ENCODE measurements around the gene MSANTD1.

Gene MSANTD1

GRCh38 chr4:3232871-3233271, 16.1 kb upstream of the MSANTD1 start:
- DNase-seq (ENCODE audit: low read depth in 2 of 3, low spot score in 2 of 3): no peak

- DNase-seq (ENCODE audit: low read depth in 2 of 3, low spot score in 2 of 3): no peak
Observed at GRCh38 chr4:3233391-3234071, 15.4 kb upstream of the MSANTD1 start.

- DNase-seq (ENCODE audit: low read depth in 2 of 3, low spot score in 2 of 3): no peak
Observed at GRCh38 chr4:3234171-3235029, 14.6 kb upstream of the MSANTD1 start.

- DNase-seq (ENCODE audit: low read depth in 2 of 3, low spot score in 2 of 3): no peak
Observed at GRCh38 chr4:3235030-3235345, 14.0 kb upstream of the MSANTD1 start.

GRCh38 chr4:3235581-3235980, 13.4 kb upstream of the MSANTD1 start:
- DNase-seq (ENCODE audit: low read depth in 2 of 3, low spot score in 2 of 3): no peak

- no peak for DNase-seq (ENCODE audit: low read depth in 2 of 3, low spot score in 2 of 3)
Observed at GRCh38 chr4:3236326-3236878, 12.6 kb upstream of the MSANTD1 start.

- no peak for DNase-seq (ENCODE audit: low read depth in 2 of 3, low spot score in 2 of 3)
Observed at GRCh38 chr4:3237266-3237665, 11.7 kb upstream of the MSANTD1 start.

- no peak for DNase-seq (ENCODE audit: low read depth in 2 of 3, low spot score in 2 of 3)
Observed at GRCh38 chr4:3237712-3238560, 11.0 kb upstream of the MSANTD1 start.

- no peak for DNase-seq (ENCODE audit: low read depth in 2 of 3, low spot score in 2 of 3)
Observed at GRCh38 chr4:3238721-3239120, 10.2 kb upstream of the MSANTD1 start.

- DNase-seq (ENCODE audit: low read depth in 2 of 3, low spot score in 2 of 3): no peak
Observed at GRCh38 chr4:3239303-3239702, 9.7 kb upstream of the MSANTD1 start.

- no peak for DNase-seq (ENCODE audit: low read depth in 2 of 3, low spot score in 2 of 3)
Observed at GRCh38 chr4:3239998-3240920, 8.7 kb upstream of the MSANTD1 start.

GRCh38 chr4:3240936-3241522, 7.9 kb upstream of the MSANTD1 start:
- DNase-seq (ENCODE audit: low read depth in 2 of 3, low spot score in 2 of 3): no peak

GRCh38 chr4:3241898-3242524, 6.9 kb upstream of the MSANTD1 start:
- no peak for DNase-seq (ENCODE audit: low read depth in 2 of 3, low spot score in 2 of 3)

- no peak for DNase-seq (ENCODE audit: low read depth in 2 of 3, low spot score in 2 of 3)
Observed at GRCh38 chr4:3243136-3243780, 5.7 kb upstream of the MSANTD1 start.

- DNase-seq (ENCODE audit: low read depth in 2 of 3, low spot score in 2 of 3): no peak
Observed at GRCh38 chr4:3244002-3244401, 5.0 kb upstream of the MSANTD1 start.

- DNase-seq (ENCODE audit: low read depth in 2 of 3, low spot score in 2 of 3): no peak
Observed at GRCh38 chr4:3244747-3245146, 4.2 kb upstream of the MSANTD1 start.

GRCh38 chr4:3245676-3246075, 3.3 kb upstream of the MSANTD1 start:
- no peak for DNase-seq (ENCODE audit: low read depth in 2 of 3, low spot score in 2 of 3)

- no peak for DNase-seq (ENCODE audit: low read depth in 2 of 3, low spot score in 2 of 3)
Observed at GRCh38 chr4:3246458-3247398, 2.2 kb upstream of the MSANTD1 start.

All from activated CD8-positive, alpha-beta memory T cell treated with anti-CD3 and anti-CD28 coated beads for 48 hours (primary cell).